ENCODE results near the gene EFCAB11.

DNA sequence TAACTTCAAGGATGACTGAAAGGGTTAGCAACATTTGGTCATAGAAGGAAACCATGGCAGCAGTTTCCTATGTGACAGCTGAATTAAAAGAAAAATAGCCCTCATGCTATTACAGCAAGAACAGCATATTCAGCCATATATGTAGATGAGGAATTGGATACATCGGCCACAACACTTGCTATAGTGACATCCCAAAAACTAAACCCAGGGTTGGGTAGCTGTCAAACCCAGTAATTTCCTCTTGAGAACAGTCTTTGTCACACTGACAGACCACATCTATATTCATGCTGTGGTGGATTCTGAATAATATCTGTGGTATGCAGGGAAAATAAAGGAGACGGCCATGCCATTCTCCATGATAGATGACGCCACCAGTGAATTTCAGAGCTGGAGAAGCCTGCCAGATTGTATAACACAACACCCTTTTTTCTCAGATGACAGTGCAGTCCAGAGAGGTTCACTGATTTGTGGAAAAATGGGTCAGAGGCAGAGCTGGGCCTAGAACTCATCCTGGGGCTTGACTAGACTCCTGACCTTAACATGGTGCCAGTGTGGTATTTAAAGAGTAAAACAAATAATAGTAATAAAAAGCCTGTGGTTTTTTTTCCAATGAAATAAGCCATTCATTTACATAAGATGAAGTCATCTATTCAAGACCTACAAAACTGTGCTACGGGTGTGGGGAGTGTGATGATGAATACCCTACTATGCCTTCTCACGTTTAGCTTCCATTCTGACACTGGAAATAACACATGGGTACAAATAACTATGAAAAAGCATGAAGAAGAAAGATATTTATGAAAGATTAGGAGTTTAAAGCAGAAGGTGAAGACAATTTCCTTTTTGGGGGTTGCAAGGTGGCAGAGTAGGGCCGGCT is 32.3 kb downstream of the EFCAB11 start:
- TF ChIP-seq, protein P1, sequence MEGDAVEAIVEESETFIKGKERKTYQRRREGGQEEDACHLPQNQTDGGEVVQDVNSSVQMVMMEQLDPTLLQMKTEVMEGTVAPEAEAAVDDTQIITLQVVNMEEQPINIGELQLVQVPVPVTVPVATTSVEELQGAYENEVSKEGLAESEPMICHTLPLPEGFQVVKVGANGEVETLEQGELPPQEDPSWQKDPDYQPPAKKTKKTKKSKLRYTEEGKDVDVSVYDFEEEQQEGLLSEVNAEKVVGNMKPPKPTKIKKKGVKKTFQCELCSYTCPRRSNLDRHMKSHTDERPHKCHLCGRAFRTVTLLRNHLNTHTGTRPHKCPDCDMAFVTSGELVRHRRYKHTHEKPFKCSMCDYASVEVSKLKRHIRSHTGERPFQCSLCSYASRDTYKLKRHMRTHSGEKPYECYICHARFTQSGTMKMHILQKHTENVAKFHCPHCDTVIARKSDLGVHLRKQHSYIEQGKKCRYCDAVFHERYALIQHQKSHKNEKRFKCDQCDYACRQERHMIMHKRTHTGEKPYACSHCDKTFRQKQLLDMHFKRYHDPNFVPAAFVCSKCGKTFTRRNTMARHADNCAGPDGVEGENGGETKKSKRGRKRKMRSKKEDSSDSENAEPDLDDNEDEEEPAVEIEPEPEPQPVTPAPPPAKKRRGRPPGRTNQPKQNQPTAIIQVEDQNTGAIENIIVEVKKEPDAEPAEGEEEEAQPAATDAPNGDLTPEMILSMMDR (conservative IDR thresholded peaks at IDR 0.05; ENCODE audit: low read depth in 2 of 2), result no peak
- no peak for TF ChIP-seq EZH2 (IDR thresholded peaks at IDR 0.05; ENCODE audit: low read depth, unreplicated experiment)
- TF ChIP-seq REST (IDR thresholded peaks at IDR 0.05; ENCODE audit: unreplicated experiment), result no peak
- no peak for TF ChIP-seq EZH2phosphoT487 (IDR thresholded peaks at IDR 0.05; ENCODE audit: unreplicated experiment)
- TF ChIP-seq ZNF331 (CRISPR knock-in tag; IDR thresholded peaks at IDR 0.05; ENCODE audit: low read depth), result no peak

Data from GM23338 (cell line).